IMR-90 (cell line): Measurements from ENCODE around the gene FCER1A. TPM values are rescaled to one million over a fixed set of nuclear protein-coding genes. Genes with fewer than 3 reads are reported as not detected.

Source experiments
- ATAC-seq: fragments of 200-7000 bp; cut with Tn5 transposase; 2 replicates; pipeline ENCODE4 v1.9.1; 2020; ENCODE audit warnings: low read depth, mild to moderate bottlenecking, moderate library complexity
- BruUV-seq: library from RNA; stranded (reverse); fragments of 400-500 nt; replicated peaks from 2 replicates; lab custom pipeline; 2021; lab: Mats Ljungman, UMichigan
- CTCF ChIA-PET: fragments of 300-600 bp; formaldehyde crosslinking; extraction: SDS; loops from one replicate; lab custom pipeline; 2021; ENCODE audit warnings: antibody characterized with exemption; lab: Yijun Ruan, JAX
- POLR2A ChIA-PET: fragments of 300-600 bp; sonication (Branson Sonifier 250); formaldehyde crosslinking; loops from one replicate; lab custom pipeline; 2022; ENCODE audit warnings: antibody characterized with exemption; ENCODE audit not compliant: unreplicated experiment; lab: Charles Lee
- DNase-seq: peaks from one replicate; pipeline ENCODE4 v3.0.0; 2013
- H2AFZ ChIP-seq: replicated peaks from 2 replicates; pipeline ENCODE3; 2013; ENCODE audit warnings: low read length, mild to moderate bottlenecking; ENCODE audit not compliant: poor library complexity
- H2AK5ac ChIP-seq: 2 replicates; pipeline ENCODE4 v1.6.1; 2013; ENCODE audit warnings: low read depth, low read length, inconsistent platforms
- H2AK9ac ChIP-seq: replicated peaks from 2 replicates; pipeline ENCODE3; 2013; ENCODE audit warnings: mild to moderate bottlenecking, low read depth, low read length, moderate library complexity; ENCODE audit not compliant: poor library complexity
- H2BK120ac ChIP-seq: 2 replicates; pipeline ENCODE4 v1.6.1; 2013; ENCODE audit warnings: low read depth, low read length, inconsistent platforms
- H2BK15ac ChIP-seq: 3 replicates; pipeline ENCODE4 v1.6.1; 2013; ENCODE audit warnings: low read depth, low read length, inconsistent platforms
- H2BK20ac ChIP-seq: 2 replicates; pipeline ENCODE4 v1.6.1; 2013; ENCODE audit warnings: low read depth, mild to moderate bottlenecking, inconsistent platforms, low read length, moderate library complexity
- H2BK5ac ChIP-seq: 2 replicates; pipeline ENCODE4 v1.6.1; 2013; ENCODE audit warnings: mild to moderate bottlenecking, low read depth, low read length, inconsistent platforms; ENCODE audit not compliant: poor library complexity, severe bottlenecking
- H3K14ac ChIP-seq: replicated peaks from 2 replicates; pipeline ENCODE4 v1.6.1; 2013; ENCODE audit warnings: low read depth, low read length, inconsistent platforms
- H3K18ac ChIP-seq: 2 replicates; pipeline ENCODE4 v1.6.1; 2013; ENCODE audit warnings: low read depth, low read length, control low read depth
- H3K23ac ChIP-seq: 2 replicates; pipeline ENCODE4 v1.6.1; 2013; ENCODE audit warnings: low read depth, low read length, inconsistent platforms
- H3K27ac ChIP-seq: 2 replicates; pipeline ENCODE4 v1.5.1; 2013; ENCODE audit warnings: mild to moderate bottlenecking, control low read depth, low read length; ENCODE audit not compliant: insufficient read depth
- H3K27me3 ChIP-seq: 2 replicates; pipeline ENCODE4 v1.6.1; 2013; ENCODE audit warnings: low read length; ENCODE audit not compliant: control insufficient read depth, insufficient read depth
- H3K36me3 ChIP-seq: 2 replicates; pipeline ENCODE4 v1.6.1; 2013; ENCODE audit warnings: low read length, mixed read lengths; ENCODE audit not compliant: control insufficient read depth, insufficient read depth
- H3K4ac ChIP-seq: 2 replicates; pipeline ENCODE4 v1.6.1; 2013; ENCODE audit warnings: low read depth, low read length, inconsistent platforms
- H3K4me1 ChIP-seq: 2 replicates; pipeline ENCODE4 v1.6.1; 2013; ENCODE audit warnings: low read length, mixed read lengths; ENCODE audit not compliant: control insufficient read depth, insufficient read depth
- H3K4me2 ChIP-seq: 2 replicates; pipeline ENCODE4 v1.6.1; 2013; ENCODE audit warnings: low read depth, mild to moderate bottlenecking, control low read depth, low read length, moderate library complexity
- H3K4me3 ChIP-seq: 2 replicates; pipeline ENCODE4 v1.5.1; 2013; ENCODE audit warnings: low read depth, mild to moderate bottlenecking, control low read depth, low read length, moderate library complexity; ENCODE audit not compliant: insufficient read depth
- H3K56ac ChIP-seq: 2 replicates; pipeline ENCODE4 v1.6.1; 2013; ENCODE audit warnings: low read length, inconsistent platforms; ENCODE audit not compliant: insufficient read depth; ENCODE audit errors: extremely low read depth
- H3K79me1 ChIP-seq, 2 experiments: 2 replicates each; pipeline ENCODE4 v1.6.1; 2013; ENCODE audit warnings: low read length in 2 of 2, inconsistent platforms in 1 of 2, low read depth in 1 of 2
- H3K9ac ChIP-seq: 2 replicates; pipeline ENCODE4 v1.6.1; 2013; ENCODE audit warnings: low read depth, low read length, control low read depth
- H3K9me1 ChIP-seq: 2 replicates; pipeline ENCODE4 v1.6.1; 2013; ENCODE audit warnings: low read length, inconsistent platforms; ENCODE audit not compliant: insufficient read depth
- H3K9me3 ChIP-seq: 2 replicates; pipeline ENCODE4 v1.6.1; 2013; ENCODE audit warnings: low read length; ENCODE audit not compliant: control insufficient read depth, insufficient read depth
- H4K20me1 ChIP-seq: 2 replicates; pipeline ENCODE4 v1.6.1; 2013; ENCODE audit warnings: low read length, inconsistent platforms; ENCODE audit not compliant: insufficient read depth
- H4K5ac ChIP-seq: 2 replicates; pipeline ENCODE4 v1.6.1; 2013; ENCODE audit warnings: mild to moderate bottlenecking, low read depth, low read length, control low read depth
- H4K8ac ChIP-seq, 2 experiments: 2 replicates each; pipeline ENCODE4 v1.6.1; 2013; ENCODE audit warnings: low read depth in 2 of 2, low read length in 2 of 2, control low read depth in 1 of 2, inconsistent platforms in 1 of 2
- H4K91ac ChIP-seq: 2 replicates; pipeline ENCODE4 v1.6.1; 2013; ENCODE audit warnings: low read depth, low read length, inconsistent platforms; ENCODE audit not compliant: insufficient read depth
- BHLHE40 ChIP-seq: fragments of 150-350 bp; IDR thresholded peaks from 2 replicates; pipeline ENCODE4 v1.6.1; 2016; ENCODE audit warnings: mild to moderate bottlenecking, low read depth, low read length
- CEBPB ChIP-seq: IDR thresholded peaks from 2 replicates; pipeline ENCODE4 v1.6.1; 2012; ENCODE audit warnings: low read depth, low read length, improper control_type of control experiment
- CHD1 ChIP-seq: IDR thresholded peaks from 2 replicates; pipeline ENCODE4 v1.6.1; 2012; ENCODE audit warnings: low read depth, low read length, improper control_type of control experiment
- CTCF ChIP-seq: conservative IDR thresholded peaks from 2 replicates; pipeline ENCODE4 v1.5.1; 2012; ENCODE audit warnings: mild to moderate bottlenecking, low read depth, low read length, improper control_type of control experiment
- ELK1 ChIP-seq: fragments of 150-350 bp; IDR thresholded peaks from 2 replicates; pipeline ENCODE4 v1.6.1; 2016; ENCODE audit warnings: low read depth, mild to moderate bottlenecking, low read length, moderate library complexity, borderline replicate concordance
- FOS ChIP-seq: fragments of 150-350 bp; IDR thresholded peaks from 2 replicates; pipeline ENCODE4 v1.6.1; 2016; ENCODE audit warnings: low read depth, low read length
- MAFK ChIP-seq: IDR thresholded peaks from 2 replicates; pipeline ENCODE4 v1.6.1; 2012; ENCODE audit warnings: low read depth, low read length, improper control_type of control experiment
- MAZ ChIP-seq: IDR thresholded peaks from 2 replicates; pipeline ENCODE4 v1.6.1; 2012; ENCODE audit warnings: low read depth, mild to moderate bottlenecking, low read length, improper control_type of control experiment, moderate library complexity, borderline replicate concordance
- MXI1 ChIP-seq: IDR thresholded peaks from 2 replicates; pipeline ENCODE4 v1.6.1; 2012; ENCODE audit warnings: low read depth, mild to moderate bottlenecking, low read length, moderate library complexity, borderline replicate concordance
- NFE2L2 ChIP-seq: fragments of 150-350 bp; IDR thresholded peaks from 2 replicates; pipeline ENCODE4 v1.6.1; 2016; ENCODE audit warnings: low read depth, mild to moderate bottlenecking, low read length
- POLR2A ChIP-seq: IDR thresholded peaks from 2 replicates; pipeline ENCODE4 v1.6.1; 2012; ENCODE audit warnings: mild to moderate bottlenecking, low read depth, low read length
- RAD21 ChIP-seq: IDR thresholded peaks from 2 replicates; pipeline ENCODE4 v1.6.1; 2012; ENCODE audit warnings: low read length, improper control_type of control experiment
- RCOR1 ChIP-seq: IDR thresholded peaks from 2 replicates; pipeline ENCODE4 v1.6.1; 2012; ENCODE audit warnings: mild to moderate bottlenecking, low read length, improper control_type of control experiment; ENCODE audit not compliant: insufficient replicate concordance
- RFX5 ChIP-seq: IDR thresholded peaks from 2 replicates; pipeline ENCODE4 v1.8.0; 2012; ENCODE audit warnings: low read depth, mild to moderate bottlenecking, low read length, moderate library complexity
- SMC3 ChIP-seq: fragments of 150-350 bp; IDR thresholded peaks from 2 replicates; pipeline ENCODE4 v1.6.1; 2016; ENCODE audit warnings: low read depth, mild to moderate bottlenecking, antibody characterized with exemption, low read length, moderate library complexity
- dilution Hi-C: fragments of 300-500 bp; cut with HindIII; formaldehyde crosslinking; loops from one replicate; pipeline ENCODE4 v1.14.3; 2018; ENCODE audit warnings: low sequenced_read_pairs; ENCODE audit not compliant: unreplicated experiment
- in situ Hi-C: fragments of 300-500 bp; cut with MboI; formaldehyde crosslinking; loops from 3 replicates; pipeline ENCODE4 v1.14.3; 2019; ENCODE audit warnings: low sequenced_read_pairs, inconsistent platforms, mixed read lengths
- intact Hi-C: fragments of 100-400 bp; cut with micrococcal nuclease; formaldehyde crosslinking; loops from 2 replicates; pipeline ENCODE4 v1.10.0; 2022
- polyA plus RNA-seq, 3 experiments: library from polyadenylated mRNA; depleted of rRNA; stranded (reverse); fragments of >200 nt; gene quantifications; 2 replicates each; pipeline ENCODE4 v1.2.3, GENCODE V29; 2012; ENCODE audit warnings: low replicate concordance in 1 of 3
- total RNA-seq: library from RNA; depleted of rRNA; stranded (reverse); fragments of >200 nt; gene quantifications from 2 replicates; pipeline ENCODE4 v1.2.3, GENCODE V29; 2012
- TF ChIP-seq, protein P1 (sequence below): fragments of 150-350 bp; IDR thresholded peaks from 2 replicates; pipeline ENCODE4 v1.6.1; 2017; ENCODE audit warnings: mild to moderate bottlenecking, antibody characterized with exemption, low read length, low read depth

FCER1A gene
- total and polyA plus RNA-seq, 2 of the 4 experiments (the other 2 are of a cell fraction) = not detected

- H2BK5ac ChIP-seq = no peak overlapping the region
- H2AFZ ChIP-seq = no peak overlapping the region
- H2BK15ac ChIP-seq = no peak overlapping the region
- H3K56ac ChIP-seq = no peak overlapping the region
- H3K4me3 ChIP-seq = no peak overlapping the region
- no peak overlapping the region for H3K4ac ChIP-seq
- H3K27ac ChIP-seq = no peak overlapping the region
- no peak for ATAC-seq
- no peaks in the 10 kb centered on the region for H3K4me1 ChIP-seq
- no peak overlapping the region for H4K91ac ChIP-seq
- no peaks in the 10 kb centered on the region for H4K20me1 ChIP-seq
- no peak overlapping the region for H4K8ac ChIP-seq
- no peak overlapping the region for H2AK9ac ChIP-seq
- in situ Hi-C loops (no loop called here), dilution Hi-C loops (no loop called here), intact Hi-C loops (no loop called here)
- POLR2A ChIA-PET = no interaction called here
- H3K9ac ChIP-seq = no peak overlapping the region
- no peak overlapping the region for H3K14ac ChIP-seq
- no peak for DNase-seq
- no peaks in the 10 kb centered on the region for H3K36me3 ChIP-seq
- no peak overlapping the region for H2AK5ac ChIP-seq
- no peaks in the 10 kb centered on the region for H3K9me1 ChIP-seq
- CTCF ChIA-PET = interaction anchor here (0.7 kb wide), 1 partner anchor 465 kb away, joined by 3 read pairs; no protein-coding TSS in a partner anchor
- H3K18ac ChIP-seq = no peak overlapping the region
- no peaks in the 10 kb centered on the region for H3K27me3 ChIP-seq
- no peaks in the 10 kb centered on the region for H3K79me1 ChIP-seq
- no peak overlapping the region for H4K5ac ChIP-seq
- no peak overlapping the region for H2BK20ac ChIP-seq
- no peak overlapping the region for H3K4me2 ChIP-seq
- H3K23ac ChIP-seq = no peak overlapping the region
- no peak for TF ChIP-seq NFE2L2
- TF ChIP-seq CTCF = no peak
- no peak for TF ChIP-seq RAD21
- TF ChIP-seq, protein P1, sequence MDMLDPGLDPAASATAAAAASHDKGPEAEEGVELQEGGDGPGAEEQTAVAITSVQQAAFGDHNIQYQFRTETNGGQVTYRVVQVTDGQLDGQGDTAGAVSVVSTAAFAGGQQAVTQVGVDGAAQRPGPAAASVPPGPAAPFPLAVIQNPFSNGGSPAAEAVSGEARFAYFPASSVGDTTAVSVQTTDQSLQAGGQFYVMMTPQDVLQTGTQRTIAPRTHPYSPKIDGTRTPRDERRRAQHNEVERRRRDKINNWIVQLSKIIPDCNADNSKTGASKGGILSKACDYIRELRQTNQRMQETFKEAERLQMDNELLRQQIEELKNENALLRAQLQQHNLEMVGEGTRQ = no peak
- no peak for TF ChIP-seq CEBPB
- TF ChIP-seq RFX5 = no peak
- TF ChIP-seq FOS = no peak
- TF ChIP-seq BHLHE40 = no peak
- no peak for TF ChIP-seq CHD1
- no peak for TF ChIP-seq RCOR1
- TF ChIP-seq POLR2A = no peak
- no peak for TF ChIP-seq MAZ
- no peak for TF ChIP-seq MAFK
- no peak for TF ChIP-seq SMC3
- TF ChIP-seq ELK1 = no peak
- TF ChIP-seq MXI1 = no peak
- H3K9me3 ChIP-seq = peaks cover 10% of the 10 kb centered on the region
- BruUV-seq = no TSS peak
- H2BK120ac ChIP-seq = no peak overlapping the region
Measured at GRCh38 chr1:159315381-159315780, 13.2 kb downstream of the FCER1A start.
